ENCODE measurements around the gene TAF5L. TPM values are rescaled to one million over a fixed set of nuclear protein-coding genes. Genes with fewer than 3 reads are reported as not detected.

TAF5L gene
- total RNA-seq (10 to 100 TPM; 15.9 to 19.0 TPM), polyA plus RNA-seq (ENCODE audit: insufficient read length in 6 of 6) (10 to 100 TPM; 16.8 to 21.6 (median 18.8) TPM)
- long read RNA-seq, donor 1, full-length matches to known transcripts = 5 of 5 reads
- long read RNA-seq, donor 1, partial matches to known transcripts = 0 of 5 reads
- long read RNA-seq, donor 1, other reads (novel, unspliced or antisense) = 0 of 5 reads
- long read RNA-seq, donor 2, full-length matches to known transcripts = 9 of 9 reads
- long read RNA-seq, donor 2, partial matches to known transcripts = 0 of 9 reads
- long read RNA-seq, donor 2, other reads (novel, unspliced or antisense) = 0 of 9 reads
- long read RNA-seq, donor 3, full-length matches to known transcripts = 4 of 4 reads
- long read RNA-seq, donor 3, partial matches to known transcripts = 0 of 4 reads
- long read RNA-seq, donor 3, other reads (novel, unspliced or antisense) = 0 of 4 reads
- long read RNA-seq, donor 4 = 0 reads
- long read RNA-seq, donor 5, partial matches to known transcripts = 5 of 9 reads
- long read RNA-seq, donor 5, other reads (novel, unspliced or antisense) = 0 of 9 reads
- long read RNA-seq, donor 6, partial matches to known transcripts = 0 of 3 reads
- long read RNA-seq, donor 6, other reads (novel, unspliced or antisense) = 0 of 3 reads
- long read RNA-seq, donor 7, full-length matches to known transcripts = 3 of 3 reads
- long read RNA-seq, donor 7, partial matches to known transcripts = 0 of 3 reads
- long read RNA-seq, donor 7, other reads (novel, unspliced or antisense) = 0 of 3 reads
- long read RNA-seq, donor 8, full-length matches to known transcripts = 2 of 2 reads
- long read RNA-seq, donor 8, partial matches to known transcripts = 0 of 2 reads
- long read RNA-seq, donor 8, other reads (novel, unspliced or antisense) = 0 of 2 reads
- long read RNA-seq, donor 9 = 0 reads
- long read RNA-seq, donor 10 = 0 reads
- long read RNA-seq, donor 11, full-length matches to known transcripts = 6 of 6 reads
- long read RNA-seq, donor 11, partial matches to known transcripts = 0 of 6 reads
- long read RNA-seq, donor 11, other reads (novel, unspliced or antisense) = 0 of 6 reads
- long read RNA-seq, donor 12, full-length matches to known transcripts = 7 of 7 reads
- long read RNA-seq, donor 12, partial matches to known transcripts = 0 of 7 reads
- long read RNA-seq, donor 12, other reads (novel, unspliced or antisense) = 0 of 7 reads

DNA sequence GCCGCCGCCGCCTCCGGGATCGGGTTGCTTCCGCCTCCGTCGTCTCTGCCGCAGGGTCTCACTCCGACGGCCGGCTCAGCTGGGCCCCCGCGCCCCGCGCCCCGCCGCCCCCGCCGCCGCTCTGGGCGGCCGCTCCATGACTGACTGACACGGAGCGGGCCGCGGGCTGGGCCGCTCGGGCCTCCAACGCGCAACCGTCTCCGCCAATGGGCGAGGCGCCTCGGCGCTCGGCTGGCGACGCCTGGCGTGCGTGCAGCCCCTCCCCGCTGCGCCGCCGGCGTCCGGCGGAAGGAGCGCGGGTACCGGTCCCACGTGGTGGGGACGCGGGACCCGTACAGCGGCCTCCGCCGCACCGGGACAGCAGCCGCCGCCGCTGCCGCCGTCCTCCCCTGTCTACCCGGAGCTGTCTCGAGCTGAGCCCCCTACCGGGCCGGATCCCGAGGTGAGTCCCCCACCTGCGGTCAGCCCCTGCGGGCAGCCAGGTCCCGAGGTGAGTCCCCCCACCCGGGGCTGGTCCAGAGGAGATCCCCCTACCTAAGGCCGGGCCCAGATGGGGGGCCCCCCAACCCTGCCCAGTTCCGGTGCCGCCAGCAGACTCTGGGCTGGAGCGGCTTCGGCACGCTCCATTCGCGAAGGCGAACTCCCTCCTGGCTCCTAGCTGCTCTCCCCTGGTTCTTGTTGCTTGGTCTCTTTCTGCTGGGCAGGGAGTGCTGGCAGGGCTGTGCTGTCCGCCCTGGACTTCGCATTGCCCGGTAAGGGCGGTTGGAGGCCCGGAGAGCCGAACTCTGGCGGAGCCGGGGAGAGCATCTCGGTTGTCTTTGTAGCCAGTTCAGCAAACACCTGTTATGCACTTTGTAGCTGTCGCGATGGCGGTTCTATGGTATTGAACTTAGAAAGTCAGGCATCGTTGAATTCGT, at the start of gene TAF5L, which contains the start of gene URB2:
Gene TAF5L (minus strand): TSS at position 208 of the 917 bp plus-strand sequence. CDS start 11,640 bp downstream, outside the sequence.
Gene URB2 (plus strand): TSS at position 333 of the 917 bp plus-strand sequence. CDS start 1,387 bp downstream, outside the sequence.
- intact Hi-C loops (cut with DNase I) = no loop called here
- DNase-seq = peak; percentile 81 to 97 (median 91)
- Histone ChIP-seq H3K36me3 (peaks cover 0 to 10% of the 10 kb centered on the region in 2 donors), H3K27ac (peak within 1 kb of the TSS; percentile 84 to 86), H3K27me3 (no peaks in the 10 kb centered on the region), H3K4me3 (peak within 1 kb of the TSS; percentile 96 to 99), H3K9me3 (no peaks in the 10 kb centered on the region), H3K4me1 (peaks cover 10 to 52% of the 10 kb centered on the region in 2 donors)
- TF ChIP-seq, protein P1, sequence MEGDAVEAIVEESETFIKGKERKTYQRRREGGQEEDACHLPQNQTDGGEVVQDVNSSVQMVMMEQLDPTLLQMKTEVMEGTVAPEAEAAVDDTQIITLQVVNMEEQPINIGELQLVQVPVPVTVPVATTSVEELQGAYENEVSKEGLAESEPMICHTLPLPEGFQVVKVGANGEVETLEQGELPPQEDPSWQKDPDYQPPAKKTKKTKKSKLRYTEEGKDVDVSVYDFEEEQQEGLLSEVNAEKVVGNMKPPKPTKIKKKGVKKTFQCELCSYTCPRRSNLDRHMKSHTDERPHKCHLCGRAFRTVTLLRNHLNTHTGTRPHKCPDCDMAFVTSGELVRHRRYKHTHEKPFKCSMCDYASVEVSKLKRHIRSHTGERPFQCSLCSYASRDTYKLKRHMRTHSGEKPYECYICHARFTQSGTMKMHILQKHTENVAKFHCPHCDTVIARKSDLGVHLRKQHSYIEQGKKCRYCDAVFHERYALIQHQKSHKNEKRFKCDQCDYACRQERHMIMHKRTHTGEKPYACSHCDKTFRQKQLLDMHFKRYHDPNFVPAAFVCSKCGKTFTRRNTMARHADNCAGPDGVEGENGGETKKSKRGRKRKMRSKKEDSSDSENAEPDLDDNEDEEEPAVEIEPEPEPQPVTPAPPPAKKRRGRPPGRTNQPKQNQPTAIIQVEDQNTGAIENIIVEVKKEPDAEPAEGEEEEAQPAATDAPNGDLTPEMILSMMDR (IDR thresholded peaks at IDR 0.05) = no peak
- ATAC-seq = peak; percentile 98

GRCh38 chr1:229675396-229675795, 49.5 kb upstream of the TAF5L start:
- Histone ChIP-seq H3K9me3 (no peaks in the 10 kb centered on the region), H3K4me3 (no peak overlapping the region), H3K4me1 (no peaks in the 10 kb centered on the region), H3K27me3 (no peaks in the 10 kb centered on the region), H3K27ac (no peak overlapping the region), H3K36me3 (no peaks in the 10 kb centered on the region)
- ATAC-seq = no peak
- DNase-seq = no peak
- TF ChIP-seq, protein P1 (IDR thresholded peaks at IDR 0.05) = no peak
- intact Hi-C loops (cut with DNase I) = no loop called here

DNA sequence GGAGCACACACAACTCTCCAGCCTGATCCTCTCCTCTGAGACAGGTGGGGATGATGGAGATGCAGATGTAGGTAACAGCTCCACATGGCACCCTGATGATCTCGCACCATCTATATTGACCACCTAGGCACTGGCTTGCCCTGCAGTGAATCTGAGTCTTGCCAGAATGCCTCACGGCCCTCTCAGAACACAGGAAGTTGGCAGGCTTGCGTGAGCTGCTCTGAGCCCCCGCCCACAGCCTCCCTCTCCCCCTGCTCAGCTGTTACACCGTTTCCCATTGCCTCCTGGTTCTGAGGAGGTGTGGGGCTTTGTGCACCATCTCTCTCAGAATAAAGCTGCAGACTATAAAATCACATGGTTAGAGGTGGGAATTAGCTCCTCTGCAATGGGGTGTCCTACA, 48.1 kb upstream of the TAF5L start:
- no peak overlapping the region for H3K27ac ChIP-seq
- H3K36me3 ChIP-seq = no peaks in the 10 kb centered on the region
- H3K4me3 ChIP-seq = no peak overlapping the region
- no peaks in the 10 kb centered on the region for H3K9me3 ChIP-seq
- no peaks in the 10 kb centered on the region for H3K4me1 ChIP-seq
- TF ChIP-seq, protein P1 (IDR thresholded peaks at IDR 0.05) = no peak
- intact Hi-C loops (cut with DNase I) = no loop called here
- no peaks in the 10 kb centered on the region for H3K27me3 ChIP-seq
- ATAC-seq = no peak
- no peak for DNase-seq

GRCh38 chr1:229672246-229672645, 46.3 kb upstream of the TAF5L start:
- DNase-seq = no peak
- Histone ChIP-seq H3K9me3 (no peaks in the 10 kb centered on the region), H3K4me3 (no peak overlapping the region), H3K36me3 (no peaks in the 10 kb centered on the region), H3K4me1 (no peaks in the 10 kb centered on the region), H3K27ac (no peak overlapping the region), H3K27me3 (no peaks in the 10 kb centered on the region)
- intact Hi-C loops (cut with DNase I) = no loop called here
- TF ChIP-seq, protein P1 (IDR thresholded peaks at IDR 0.05) = no peak
- ATAC-seq = no peak
